ENCODE data around the gene SLC7A6. TPM values are rescaled to one million over a fixed set of nuclear protein-coding genes. Genes with fewer than 3 reads are reported as not detected.

Gene SLC7A6
- total and polyA plus RNA-seq, 10 of the 15 experiments (the other 5 are each of a cell fraction or from before 2014, with no cell fraction given), result 8.2 to 60.4 (median 28.6) TPM

DNA sequence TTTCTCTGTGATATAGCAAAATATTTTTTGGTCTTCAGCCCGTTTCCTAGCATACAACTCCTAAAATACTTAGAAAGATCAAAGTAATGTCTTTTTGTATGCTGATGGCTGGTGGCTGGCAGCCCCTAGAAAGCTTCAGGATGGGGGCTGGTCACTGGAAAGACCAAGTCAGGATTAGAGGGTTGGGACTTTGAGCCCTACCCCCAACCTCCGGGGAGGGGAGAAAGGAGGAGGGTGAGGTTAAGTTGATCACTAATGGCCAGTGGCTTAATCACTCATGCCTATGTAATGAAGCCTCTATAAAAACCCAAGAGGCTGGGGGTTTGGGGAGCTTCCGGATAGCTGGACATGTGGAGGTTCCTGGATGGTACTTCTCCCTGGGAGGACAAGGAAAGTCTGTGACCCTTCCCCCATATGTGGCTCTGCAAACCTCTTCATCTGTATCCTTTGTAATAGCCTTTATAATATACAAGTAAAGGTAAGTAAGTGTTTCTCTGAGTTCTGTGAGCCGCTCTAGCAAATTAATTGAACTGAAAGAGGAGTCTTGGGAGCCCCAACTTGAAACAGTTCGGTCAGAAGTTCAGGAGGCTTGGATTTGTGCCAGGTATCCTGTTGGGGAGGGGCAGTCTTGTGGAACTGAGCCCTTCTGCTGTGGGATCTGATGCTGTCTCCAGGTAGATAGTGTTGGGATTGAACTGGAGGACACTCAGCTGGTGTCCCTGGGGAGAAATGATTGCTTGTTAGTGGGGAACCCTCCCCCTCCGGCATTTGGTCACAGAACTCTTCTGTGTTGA is 3.5 kb downstream of the SLC7A6 start:
- peak overlapping the region; percentile 39 for H3K4me2 ChIP-seq (ENCODE audit: control insufficient read depth, insufficient read depth)
- H3K9me3 ChIP-seq (replicated peaks; ENCODE audit: control insufficient read depth, insufficient read depth, low read length), result no peaks in the 10 kb centered on the region

More for the DNA sequence above, 3.5 kb downstream of the SLC7A6 start:
- SMC1A ChIA-PET (ENCODE audit: uncharacterized antibody, unreplicated experiment), result interaction anchor here (1.1 to 18.5 kb wide), 6 partner anchors 10 to 61 kb away, joined by 3 to 253 read pairs (median 4); no protein-coding TSS in a partner anchor
- no peak for DNase-seq (ENCODE audit: low read depth, low spot score)
- TF ChIP-seq IKZF2 (IDR thresholded peaks at IDR 0.05) (0 out of 4 replicates have a peak, but pooled peaks of 1 of the 2 experiments have one; percentile 18), MEF2B (IDR thresholded peaks at IDR 0.05; ENCODE audit: partially characterized antibody, poor library complexity, severe bottlenecking) (peak; percentile 52), NRF1 (conservative IDR thresholded peaks at IDR 0.05; ENCODE audit: low read depth, low read length) (no peak), CREB1 (IDR thresholded peaks at IDR 0.05; ENCODE audit: low read depth) (no peak)
- TF ChIP-seq, protein P1, sequence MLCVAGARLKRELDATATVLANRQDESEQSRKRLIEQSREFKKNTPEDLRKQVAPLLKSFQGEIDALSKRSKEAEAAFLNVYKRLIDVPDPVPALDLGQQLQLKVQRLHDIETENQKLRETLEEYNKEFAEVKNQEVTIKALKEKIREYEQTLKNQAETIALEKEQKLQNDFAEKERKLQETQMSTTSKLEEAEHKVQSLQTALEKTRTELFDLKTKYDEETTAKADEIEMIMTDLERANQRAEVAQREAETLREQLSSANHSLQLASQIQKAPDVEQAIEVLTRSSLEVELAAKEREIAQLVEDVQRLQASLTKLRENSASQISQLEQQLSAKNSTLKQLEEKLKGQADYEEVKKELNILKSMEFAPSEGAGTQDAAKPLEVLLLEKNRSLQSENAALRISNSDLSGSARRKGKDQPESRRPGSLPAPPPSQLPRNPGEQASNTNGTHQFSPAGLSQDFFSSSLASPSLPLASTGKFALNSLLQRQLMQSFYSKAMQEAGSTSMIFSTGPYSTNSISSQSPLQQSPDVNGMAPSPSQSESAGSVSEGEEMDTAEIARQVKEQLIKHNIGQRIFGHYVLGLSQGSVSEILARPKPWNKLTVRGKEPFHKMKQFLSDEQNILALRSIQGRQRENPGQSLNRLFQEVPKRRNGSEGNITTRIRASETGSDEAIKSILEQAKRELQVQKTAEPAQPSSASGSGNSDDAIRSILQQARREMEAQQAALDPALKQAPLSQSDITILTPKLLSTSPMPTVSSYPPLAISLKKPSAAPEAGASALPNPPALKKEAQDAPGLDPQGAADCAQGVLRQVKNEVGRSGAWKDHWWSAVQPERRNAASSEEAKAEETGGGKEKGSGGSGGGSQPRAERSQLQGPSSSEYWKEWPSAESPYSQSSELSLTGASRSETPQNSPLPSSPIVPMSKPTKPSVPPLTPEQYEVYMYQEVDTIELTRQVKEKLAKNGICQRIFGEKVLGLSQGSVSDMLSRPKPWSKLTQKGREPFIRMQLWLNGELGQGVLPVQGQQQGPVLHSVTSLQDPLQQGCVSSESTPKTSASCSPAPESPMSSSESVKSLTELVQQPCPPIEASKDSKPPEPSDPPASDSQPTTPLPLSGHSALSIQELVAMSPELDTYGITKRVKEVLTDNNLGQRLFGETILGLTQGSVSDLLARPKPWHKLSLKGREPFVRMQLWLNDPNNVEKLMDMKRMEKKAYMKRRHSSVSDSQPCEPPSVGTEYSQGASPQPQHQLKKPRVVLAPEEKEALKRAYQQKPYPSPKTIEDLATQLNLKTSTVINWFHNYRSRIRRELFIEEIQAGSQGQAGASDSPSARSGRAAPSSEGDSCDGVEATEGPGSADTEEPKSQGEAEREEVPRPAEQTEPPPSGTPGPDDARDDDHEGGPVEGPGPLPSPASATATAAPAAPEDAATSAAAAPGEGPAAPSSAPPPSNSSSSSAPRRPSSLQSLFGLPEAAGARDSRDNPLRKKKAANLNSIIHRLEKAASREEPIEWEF (IDR thresholded peaks at IDR 0.05; ENCODE audit: insufficient replicate concordance, low read depth, low read length), result no peak
- Histone ChIP-seq H4K20me1 (ENCODE audit: control insufficient read depth, insufficient read depth) (no peaks in the 10 kb centered on the region), H3K27me3 (replicated peaks in 1 of 2; ENCODE audit: control insufficient read depth in 2 of 2, insufficient read depth in 2 of 2, low read length in 1 of 2) (no peaks in the 10 kb centered on the region), H3K36me3 (ENCODE audit: control insufficient read depth in 2 of 2, insufficient read depth in 2 of 2, low read length in 1 of 2) (peaks cover 3 to 11% of the 10 kb centered on the region in 2 experiments; a peak in 3 of 4 replicates), H3K4me1 (ENCODE audit: control insufficient read depth, insufficient read depth, low read length) (peaks cover 28% of the 10 kb centered on the region), H3K27ac (ENCODE audit: control insufficient read depth, insufficient read depth) (no peak overlapping the region), H2AFZ (ENCODE audit: control insufficient read depth, low read depth, low read length) (no peak overlapping the region), H3K79me2 (ENCODE audit: control insufficient read depth, insufficient read depth, low read length) (peaks cover 84% of the 10 kb centered on the region), H3K4me3 (peak overlapping the region; percentile 42; the same call in 1 of the 2 replicates), H3K9ac (ENCODE audit: control insufficient read depth, insufficient read depth, low read length) (no peak overlapping the region; the same call in 1 of the 2 replicates)
- RAD21 ChIA-PET (ENCODE audit: unreplicated experiment), result interaction anchor here (0.9 to 2.4 kb wide), 2 partner anchors 16 to 43 kb away, joined by 3 to 15 read pairs; partner anchors contain the start of genes PRMT7 and SLC7A6OS
- CTCF ChIA-PET, result interaction anchor here (1.1 to 4.5 kb wide), 4 partner anchors 15 to 61 kb away, joined by 3 to 19 read pairs (median 4); no protein-coding TSS in a partner anchor
- POLR2A ChIA-PET, result interaction anchor here (1.4 to 12.2 kb wide), 2 partner anchors 18 to 60 kb away, joined by 3 to 177 read pairs; no protein-coding TSS in a partner anchor
- FAIRE-seq, result no peak
- in situ Hi-C loops (cut with MboI), result no loop called here
- ATAC-seq, result no peak
- 89% methylated on average over 6 of the region's 6 CpGs for WGBS (ENCODE audit: insufficient coverage, insufficient replicate concordance, low lambda C conversion rate, missing lambda C conversion rate)
- BruUV-seq (replicated peaks), result TSS peak; percentile 10
- intact Hi-C loops (cut with micrococcal nuclease; ENCODE audit: unreplicated experiment), result no loop called here

Data from GM12878 (cell line).